Measurements from ENCODE around the gene XRCC6. TPM values are rescaled to one million over a fixed set of nuclear protein-coding genes. Genes with fewer than 3 reads are reported as not detected.

The XRCC6 gene
- polyA plus RNA-seq, 1 experiment = 149 TPM

DNA sequence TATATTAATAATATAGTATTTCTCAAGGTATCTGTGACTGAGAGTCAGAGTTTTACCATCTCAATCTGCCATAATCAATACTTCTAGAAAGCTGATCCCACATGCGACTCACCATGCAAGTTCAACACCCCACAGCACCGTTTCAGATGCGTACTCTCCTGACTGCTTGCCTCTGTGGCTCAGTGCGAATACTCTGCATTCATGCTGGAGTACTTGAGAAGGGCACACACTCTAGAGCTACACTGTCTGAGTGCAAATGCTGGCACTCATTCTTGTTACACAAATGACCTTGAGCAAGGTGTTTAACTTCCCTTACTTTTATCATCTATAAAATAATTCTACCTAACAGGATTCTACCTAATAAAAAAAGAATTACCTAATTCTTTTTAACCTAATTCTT is 55.0 kb downstream of the XRCC6 start:
- CTCF ChIA-PET = interaction anchor here (0.9 kb wide), 1 partner anchor 9 kb away, joined by 3 read pairs; no protein-coding TSS in a partner anchor
- Histone ChIP-seq H3K4me3 (ENCODE audit: low read depth, low read length) (no peak overlapping the region), H3K27me3 (ENCODE audit: control insufficient read depth, insufficient read depth, low read length) (no peaks in the 10 kb centered on the region), H3K27ac (ENCODE audit: low read depth, low read length) (no peak overlapping the region), H3K9me3 (ENCODE audit: control insufficient read depth, insufficient read depth, low read length) (no peaks in the 10 kb centered on the region)
- no peak for DNase-seq (ENCODE audit: low read depth, low spot score)
- POLR2A ChIA-PET = no interaction called here
- TF ChIP-seq, protein P1, sequence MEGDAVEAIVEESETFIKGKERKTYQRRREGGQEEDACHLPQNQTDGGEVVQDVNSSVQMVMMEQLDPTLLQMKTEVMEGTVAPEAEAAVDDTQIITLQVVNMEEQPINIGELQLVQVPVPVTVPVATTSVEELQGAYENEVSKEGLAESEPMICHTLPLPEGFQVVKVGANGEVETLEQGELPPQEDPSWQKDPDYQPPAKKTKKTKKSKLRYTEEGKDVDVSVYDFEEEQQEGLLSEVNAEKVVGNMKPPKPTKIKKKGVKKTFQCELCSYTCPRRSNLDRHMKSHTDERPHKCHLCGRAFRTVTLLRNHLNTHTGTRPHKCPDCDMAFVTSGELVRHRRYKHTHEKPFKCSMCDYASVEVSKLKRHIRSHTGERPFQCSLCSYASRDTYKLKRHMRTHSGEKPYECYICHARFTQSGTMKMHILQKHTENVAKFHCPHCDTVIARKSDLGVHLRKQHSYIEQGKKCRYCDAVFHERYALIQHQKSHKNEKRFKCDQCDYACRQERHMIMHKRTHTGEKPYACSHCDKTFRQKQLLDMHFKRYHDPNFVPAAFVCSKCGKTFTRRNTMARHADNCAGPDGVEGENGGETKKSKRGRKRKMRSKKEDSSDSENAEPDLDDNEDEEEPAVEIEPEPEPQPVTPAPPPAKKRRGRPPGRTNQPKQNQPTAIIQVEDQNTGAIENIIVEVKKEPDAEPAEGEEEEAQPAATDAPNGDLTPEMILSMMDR (IDR thresholded peaks at IDR 0.05; ENCODE audit: low read depth, low read length) = no peak

DNA sequence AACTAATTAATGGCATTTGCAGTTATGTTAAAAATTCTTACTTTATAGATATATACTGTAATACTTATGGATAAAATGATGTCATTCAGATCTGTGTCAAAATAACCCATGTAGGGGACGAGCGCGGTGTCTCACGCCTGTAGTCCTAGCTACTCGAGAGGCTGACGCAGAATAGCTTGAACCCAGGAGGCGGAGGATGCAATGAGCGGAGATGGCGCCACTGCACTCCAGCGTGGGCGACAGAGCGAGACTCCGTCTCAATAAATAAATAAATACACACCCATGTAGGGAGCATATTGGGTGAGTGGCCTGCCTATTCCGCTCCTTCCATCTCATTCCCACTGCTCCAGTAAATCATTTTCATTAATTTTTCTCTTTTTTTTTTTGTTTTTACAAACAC is 60.5 kb downstream of the XRCC6 start:
- ChIA-PET POLR2A (no interaction called here), CTCF (interaction anchor here (1.1 kb wide), 1 partner anchor 16 kb away, joined by 5 read pairs; no protein-coding TSS in a partner anchor)
- Histone ChIP-seq H3K9me3 (ENCODE audit: control insufficient read depth, insufficient read depth, low read length) (peaks cover 6% of the 10 kb centered on the region; the same call in 1 of the 2 replicates), H3K27me3 (ENCODE audit: control insufficient read depth, insufficient read depth, low read length) (no peaks in the 10 kb centered on the region), H3K4me3 (ENCODE audit: low read depth, low read length) (peak overlapping the region; percentile 81), H3K27ac (ENCODE audit: low read depth, low read length) (no peak overlapping the region)
- TF ChIP-seq, protein P1 (IDR thresholded peaks at IDR 0.05; ENCODE audit: low read depth, low read length) = no peak
- DNase-seq (ENCODE audit: low read depth, low spot score) = no peak

DNA sequence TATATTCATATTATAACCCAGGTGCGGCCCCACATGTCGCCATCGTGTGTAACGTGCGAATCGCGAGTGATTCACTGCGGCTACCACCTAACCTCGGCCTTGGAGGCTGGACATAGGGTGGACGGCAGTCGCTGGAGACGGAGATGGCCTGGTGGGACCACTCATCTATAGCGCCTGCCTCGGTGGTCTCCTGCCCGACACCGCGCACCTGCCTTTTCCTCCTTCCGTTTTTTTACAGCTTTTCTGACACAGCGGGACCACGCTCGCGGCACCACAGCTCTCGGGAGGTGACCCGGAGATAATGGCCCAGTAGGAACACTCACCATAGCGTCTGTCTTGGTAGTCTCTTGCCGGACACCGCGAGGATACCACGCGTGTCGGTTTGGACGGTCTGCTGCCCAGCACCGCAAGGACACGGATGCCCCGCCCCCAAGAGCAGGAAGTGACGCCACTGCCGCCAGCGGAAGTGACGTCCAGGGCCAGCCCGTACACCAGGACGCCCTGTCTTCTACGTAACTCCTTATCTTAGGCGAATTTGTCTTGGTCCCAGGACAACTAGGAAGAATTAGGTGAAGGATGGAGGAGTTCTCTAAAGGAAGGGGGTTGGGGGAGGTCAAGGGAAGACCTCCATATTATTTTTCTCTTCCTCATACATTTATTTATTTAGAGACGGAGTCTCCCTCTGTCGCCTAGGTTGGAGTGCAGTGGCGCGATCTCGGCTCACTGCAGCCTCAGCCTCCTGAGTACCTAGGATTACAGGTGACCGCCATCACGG is 61.1 kb downstream of the XRCC6 start:
- ChIA-PET CTCF (interaction anchor here (1.1 kb wide), 1 partner anchor 15 kb away, joined by 5 read pairs; no protein-coding TSS in a partner anchor), POLR2A (no interaction called here)
- Histone ChIP-seq H3K4me3 (ENCODE audit: low read depth, low read length) (peak overlapping the region; percentile 81), H3K9me3 (ENCODE audit: control insufficient read depth, insufficient read depth, low read length) (peaks cover 6% of the 10 kb centered on the region; the same call in 1 of the 2 replicates), H3K27me3 (ENCODE audit: control insufficient read depth, insufficient read depth, low read length) (no peaks in the 10 kb centered on the region), H3K27ac (ENCODE audit: low read depth, low read length) (peak overlapping the region; percentile 73)
- TF ChIP-seq, protein P1 (IDR thresholded peaks at IDR 0.05; ENCODE audit: low read depth, low read length) = no peak
- peak; percentile 52 for DNase-seq (ENCODE audit: low read depth, low spot score)

DNA sequence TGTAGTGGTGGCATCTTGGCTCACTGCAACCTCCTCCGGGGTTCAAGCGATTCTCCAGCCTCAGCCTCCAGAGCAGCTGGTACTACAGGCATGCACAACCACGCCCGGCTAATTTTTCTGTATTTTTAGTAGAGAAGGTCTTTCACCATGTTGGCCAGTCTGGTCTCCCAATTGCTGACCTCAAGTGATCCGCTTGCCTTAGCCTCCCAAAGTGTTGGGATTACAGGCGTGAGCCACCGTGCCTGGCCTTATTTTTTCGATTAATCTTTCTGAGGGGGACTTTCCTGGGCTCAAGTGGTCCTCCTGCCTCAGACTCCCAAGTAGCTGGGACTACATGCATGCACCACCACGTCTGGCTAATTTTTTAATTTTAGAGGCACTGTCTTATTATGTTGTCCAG is 62.0 kb downstream of the XRCC6 start:
- POLR2A ChIA-PET = no interaction called here
- CTCF ChIA-PET = interaction anchor here (1.1 kb wide), 1 partner anchor 14 kb away, joined by 4 read pairs; no protein-coding TSS in a partner anchor
- H3K27ac ChIP-seq (ENCODE audit: low read depth, low read length) = no peak overlapping the region

More for the DNA sequence above, 62.0 kb downstream of the XRCC6 start:
- H3K4me3 ChIP-seq (ENCODE audit: low read depth, low read length) = no peak overlapping the region
- TF ChIP-seq, protein P1 (IDR thresholded peaks at IDR 0.05; ENCODE audit: low read depth, low read length) = no peak
- H3K27me3 ChIP-seq (ENCODE audit: control insufficient read depth, insufficient read depth, low read length) = no peaks in the 10 kb centered on the region
- no peak for DNase-seq (ENCODE audit: low read depth, low spot score)
- peaks cover 6% of the 10 kb centered on the region; the same call in 1 of the 2 replicates for H3K9me3 ChIP-seq (ENCODE audit: control insufficient read depth, insufficient read depth, low read length)
